GM10248 (cell line): ENCODE data around the gene ACAD9.
"Not testable (repeated sequence)": the region's sequence is repeated elsewhere in the genome, so short reads cannot be mapped to it uniquely, and the experiment has no call there.

Experiments used
- CTCF ChIA-PET: fragments of 300-600 bp; sonication (Branson Sonifier 250); formaldehyde crosslinking; extraction: SDS; loops from one replicate; lab custom pipeline; 2021; ENCODE audit warnings: antibody characterized with exemption; lab: Yijun Ruan, JAX
- POLR2A ChIA-PET: fragments of 350-650 bp; sonication (Branson Sonifier 250); formaldehyde crosslinking; extraction: SDS; loops from one replicate; lab custom pipeline; 2020; ENCODE audit warnings: antibody characterized with exemption; lab: Yijun Ruan, JAX
- DNase-seq: peaks from one replicate; pipeline ENCODE4 v3.0.0; 2012; ENCODE audit errors: extremely low spot score
- CTCF ChIP-seq: IDR thresholded peaks from 2 replicates; pipeline ENCODE4 v1.5.1; 2012; ENCODE audit warnings: mild to moderate bottlenecking, low read depth; ENCODE audit errors: extremely low read depth, missing control alignments, control extremely low read depth

Gene ACAD9

GRCh38 chr3:128858167-128858566 is 21.3 kb upstream of the ACAD9 start:
- TF ChIP-seq CTCF = no peak
- no peak for DNase-seq
- ChIA-PET POLR2A (no interaction called here), CTCF (interaction anchor here (0.8 to 1.7 kb wide), 2 partner anchors 11 to 12 kb away, joined by 3 to 4 read pairs; no protein-coding TSS in a partner anchor)

DNA sequence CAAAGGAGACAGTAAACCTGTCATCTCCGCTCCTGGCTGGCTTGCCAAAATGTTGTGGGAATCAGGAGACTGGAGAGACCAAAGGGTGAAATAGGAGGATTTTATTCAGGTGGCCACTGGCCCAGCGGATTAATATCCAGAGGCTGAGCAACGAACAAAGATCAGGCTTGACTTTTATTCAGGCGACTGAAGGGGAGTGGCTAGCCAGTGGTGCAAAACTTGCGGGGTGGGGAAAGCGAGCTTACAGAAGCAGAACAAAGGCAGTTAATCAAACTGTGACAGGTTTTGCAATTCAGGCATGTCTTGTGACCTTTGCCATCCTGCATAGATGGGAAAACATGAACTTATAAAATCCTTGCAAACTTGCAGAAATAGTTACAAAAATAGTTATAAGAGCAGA is 19.8 kb upstream of the ACAD9 start:
- TF ChIP-seq CTCF = no peak
- ChIA-PET CTCF (no interaction called here), POLR2A (no interaction called here)
- no peak for DNase-seq

GRCh38 chr3:128861491-128861890 is 17.9 kb upstream of the ACAD9 start:
- CTCF ChIA-PET = no interaction called here
- no peak for TF ChIP-seq CTCF
- POLR2A ChIA-PET = no interaction called here
- DNase-seq = no peak

GRCh38 chr3:128863560-128863959 is 15.9 kb upstream of the ACAD9 start:
- DNase-seq = peak; percentile 9
- ChIA-PET CTCF (interaction anchor here (0.6 to 1.4 kb wide), 2 partner anchors 13 to 18 kb away, joined by 3 to 5 read pairs; no protein-coding TSS in a partner anchor), POLR2A (no interaction called here)
- TF ChIP-seq CTCF = peak; percentile 4

DNA sequence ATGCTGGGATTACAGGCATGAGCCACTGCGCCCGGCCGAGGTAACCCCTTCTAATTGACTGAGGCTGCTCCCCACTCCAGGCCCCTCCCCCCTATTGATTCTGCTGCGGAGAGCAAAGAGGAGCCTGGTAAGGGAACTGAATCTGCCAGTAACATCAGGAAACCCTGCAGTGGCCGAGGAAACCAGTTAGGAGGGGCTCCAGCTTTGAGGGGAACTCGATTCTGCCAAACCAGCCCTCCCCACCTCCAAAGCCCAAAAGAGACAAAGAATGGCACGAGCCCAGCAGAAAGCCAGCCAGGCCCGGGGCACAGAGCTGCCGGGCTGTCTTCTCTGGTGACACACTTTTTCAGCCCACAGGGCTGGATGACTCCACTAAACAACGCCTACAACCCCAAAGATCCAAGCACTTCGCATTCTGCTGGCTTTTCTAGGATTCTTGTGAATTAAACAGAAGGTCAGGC is 15.0 kb upstream of the ACAD9 start:
- DNase-seq = peak; percentile 5
- no peak for TF ChIP-seq CTCF
- ChIA-PET POLR2A (no interaction called here), CTCF (interaction anchor here (1.4 to 4.2 kb wide), 2 partner anchors 12 to 17 kb away, joined by 5 to 22 read pairs; no protein-coding TSS in a partner anchor)

DNA sequence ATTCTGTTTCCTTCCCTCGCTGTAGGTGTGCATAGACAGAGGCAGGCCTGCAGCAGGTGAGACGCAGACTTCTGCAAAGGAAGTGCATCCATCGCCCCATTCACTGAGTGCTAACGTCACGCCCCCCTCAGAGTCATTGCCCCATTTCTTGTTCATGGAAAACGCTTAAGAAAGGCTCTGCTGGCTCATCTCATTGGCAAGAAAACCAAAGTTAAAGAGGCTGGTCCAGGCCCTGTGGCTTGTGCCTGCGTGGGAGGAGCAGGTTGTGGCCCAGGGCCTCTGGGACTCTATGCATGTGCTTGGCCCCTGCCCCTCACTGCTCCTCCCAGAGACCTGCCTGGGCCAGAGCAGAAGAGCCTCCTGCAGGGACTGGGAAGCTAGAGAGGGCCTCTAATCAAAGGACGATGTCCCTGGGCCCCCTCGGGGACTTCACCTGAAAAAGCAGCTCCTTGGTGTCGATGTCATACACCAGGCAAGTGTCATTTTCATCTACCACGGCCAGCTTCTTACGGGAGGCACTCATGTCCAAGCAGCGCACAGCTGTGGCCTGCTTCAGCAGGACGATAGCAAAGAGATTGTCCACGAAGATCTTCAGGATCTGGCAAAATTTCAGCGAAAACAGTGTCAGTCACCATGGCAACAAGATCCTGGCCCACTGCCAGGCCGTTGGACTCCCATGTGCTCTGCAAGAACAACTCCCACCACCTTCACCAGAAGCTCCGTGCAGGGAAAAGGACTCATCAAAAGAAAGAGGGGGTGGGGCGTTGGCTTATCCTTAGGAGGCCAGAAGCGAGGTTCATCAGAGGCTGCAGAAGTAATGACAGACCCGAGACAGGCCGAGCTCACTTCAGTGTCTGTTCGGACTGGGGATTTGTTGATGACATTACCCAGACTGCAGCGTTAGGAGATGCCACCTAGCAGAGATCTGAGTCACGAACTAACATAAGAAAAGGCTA is 14.3 kb upstream of the ACAD9 start:
- POLR2A ChIA-PET = not testable (repeated sequence)
- CTCF ChIA-PET = interaction anchor here (2.5 to 4.2 kb wide), 3 partner anchors 13 to 185 kb away, joined by 9 to 22 read pairs (median 14); partner anchors contain the start of gene ACAD9
- DNase-seq = peak; percentile 1
